ENCODE results near the gene UBP1. TPM values are rescaled to one million over a fixed set of nuclear protein-coding genes. Genes with fewer than 3 reads are reported as not detected.
"Not testable (repeated sequence)": the region's sequence is repeated elsewhere in the genome, so short reads cannot be mapped to it uniquely, and the experiment has no call there.

The UBP1 gene
- total RNA-seq, 4 donors from 2014 or later: 27.1 to 51.5 (median 38.8) TPM

GRCh38 chr3:33438284-33438668 is 1.9 kb downstream of the UBP1 start:
- H3K4me3 ChIP-seq (ENCODE audit: low read depth, poor library complexity, severe bottlenecking): no peak overlapping the region
- DNase-seq (ENCODE audit: low spot score in 2 of 2): no peak
- TF ChIP-seq CTCF (IDR thresholded peaks at IDR 0.05) (no peak), POLR2A (IDR thresholded peaks at IDR 0.05) (no peak)
- WGBS, 2 donors: 3 to 7% methylated on average over 4 of the region's 4 CpGs
- intact Hi-C loops (cut with DNase I; ENCODE audit: low total_unique reads): no loop called here

- H3K4me3 ChIP-seq (ENCODE audit: low read depth, poor library complexity, severe bottlenecking): no peak overlapping the region
- no peak for DNase-seq (ENCODE audit: low spot score in 2 of 2)
- intact Hi-C loops (cut with DNase I; ENCODE audit: low total_unique reads): no loop called here
- WGBS, 2 donors: 51 to 59% methylated on average over 3 of the region's 3 CpGs
- TF ChIP-seq POLR2A (IDR thresholded peaks at IDR 0.05) (no peak), CTCF (IDR thresholded peaks at IDR 0.05) (no peak)
These were observed 2.5 kb downstream of the UBP1 start for GRCh38 chr3:33437556-33438283.

GRCh38 chr3:33433843-33434242 is 6.4 kb downstream of the UBP1 start:
- no peak for TF ChIP-seq POLR2A (IDR thresholded peaks at IDR 0.05)
- no peak for TF ChIP-seq CTCF (IDR thresholded peaks at IDR 0.05)
- 47 to 51% methylated on average over 2 of the region's 2 CpGs for WGBS, 2 donors
- intact Hi-C loops (cut with DNase I; ENCODE audit: low total_unique reads): loop anchor here (5.0 kb wide), 1 partner anchor 1317 kb away; no protein-coding TSS in a partner anchor
- DNase-seq (ENCODE audit: low spot score in 2 of 2): no peak
- H3K4me3 ChIP-seq (ENCODE audit: low read depth, poor library complexity, severe bottlenecking): no peak overlapping the region

GRCh38 chr3:33430571-33430970 is 9.6 kb downstream of the UBP1 start:
- 90% methylated on average over 4 of the region's 4 CpGs for WGBS, 2 donors
- H3K4me3 ChIP-seq (ENCODE audit: low read depth, poor library complexity, severe bottlenecking): no peak overlapping the region
- TF ChIP-seq POLR2A (IDR thresholded peaks at IDR 0.05): no peak
- no peak for TF ChIP-seq CTCF (IDR thresholded peaks at IDR 0.05)
- intact Hi-C loops (cut with DNase I; ENCODE audit: low total_unique reads): loop anchor here (5.0 kb wide), 1 partner anchor 1313 kb away; no protein-coding TSS in a partner anchor
- no peak for DNase-seq (ENCODE audit: low spot score in 2 of 2)

- TF ChIP-seq POLR2A (IDR thresholded peaks at IDR 0.05): no peak
- TF ChIP-seq CTCF (IDR thresholded peaks at IDR 0.05): no peak
- intact Hi-C loops (cut with DNase I; ENCODE audit: low total_unique reads): loop anchor here (5.0 kb wide), 1 partner anchor 1313 kb away; no protein-coding TSS in a partner anchor
- DNase-seq (ENCODE audit: low spot score in 2 of 2): no peak
- 94 to 100% methylated on average over 1 of the region's 1 CpG for WGBS, 2 donors
- no peak overlapping the region for H3K4me3 ChIP-seq (ENCODE audit: low read depth, poor library complexity, severe bottlenecking)
These were observed 10.1 kb downstream of the UBP1 start for GRCh38 chr3:33430061-33430460.

- H3K4me3 ChIP-seq (ENCODE audit: low read depth, poor library complexity, severe bottlenecking); DNase-seq (ENCODE audit: low spot score in 2 of 2); intact Hi-C loops (cut with DNase I; ENCODE audit: low total_unique reads): not testable (repeated sequence)
- WGBS, 2 donors: 79 to 80% methylated on average over 2 of the region's 2 CpGs
These were observed 10.9 kb downstream of the UBP1 start for GRCh38 chr3:33429306-33429705.
